ENCODE results near the gene INPP5F.

DNA sequence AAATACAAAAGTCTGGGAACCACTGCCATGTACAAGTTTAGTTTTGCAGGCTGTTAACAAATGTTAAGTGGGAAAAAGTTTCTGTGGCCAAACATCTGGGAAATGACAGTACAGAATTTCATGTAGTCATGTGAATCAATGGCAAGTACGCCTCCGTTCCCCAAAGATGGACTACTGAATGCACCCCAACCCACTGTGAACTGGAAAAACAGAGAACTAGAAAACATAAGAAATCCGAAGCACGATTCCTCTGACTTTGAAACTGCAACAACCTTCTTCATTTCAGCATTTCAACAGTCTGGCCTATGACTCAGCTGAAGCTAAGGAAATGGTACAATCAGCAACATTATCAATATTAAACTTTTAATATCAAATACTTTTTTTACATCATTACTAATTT, 105.0 kb downstream of the INPP5F start:
- TF ChIP-seq ZNF609 (CRISPR knock-in tag; IDR thresholded peaks at IDR 0.05; ENCODE audit: borderline replicate concordance) (no peak), PBX3 (CRISPR knock-in tag; IDR thresholded peaks at IDR 0.05; ENCODE audit: borderline replicate concordance) (no peak), YEATS4 (CRISPR knock-in tag; IDR thresholded peaks at IDR 0.05; ENCODE audit: borderline replicate concordance) (no peak), NR3C1 (CRISPR knock-in tag; IDR thresholded peaks at IDR 0.05) (no peak), ZNF274 (CRISPR knock-in tag; IDR thresholded peaks at IDR 0.05) (no peak), MIER2 (CRISPR knock-in tag; IDR thresholded peaks at IDR 0.05) (no peak), SP1 (IDR thresholded peaks at IDR 0.05) (no peak), SP1 (CRISPR knock-in tag; IDR thresholded peaks at IDR 0.05) (no peak)
- TF ChIP-seq, protein P1, sequence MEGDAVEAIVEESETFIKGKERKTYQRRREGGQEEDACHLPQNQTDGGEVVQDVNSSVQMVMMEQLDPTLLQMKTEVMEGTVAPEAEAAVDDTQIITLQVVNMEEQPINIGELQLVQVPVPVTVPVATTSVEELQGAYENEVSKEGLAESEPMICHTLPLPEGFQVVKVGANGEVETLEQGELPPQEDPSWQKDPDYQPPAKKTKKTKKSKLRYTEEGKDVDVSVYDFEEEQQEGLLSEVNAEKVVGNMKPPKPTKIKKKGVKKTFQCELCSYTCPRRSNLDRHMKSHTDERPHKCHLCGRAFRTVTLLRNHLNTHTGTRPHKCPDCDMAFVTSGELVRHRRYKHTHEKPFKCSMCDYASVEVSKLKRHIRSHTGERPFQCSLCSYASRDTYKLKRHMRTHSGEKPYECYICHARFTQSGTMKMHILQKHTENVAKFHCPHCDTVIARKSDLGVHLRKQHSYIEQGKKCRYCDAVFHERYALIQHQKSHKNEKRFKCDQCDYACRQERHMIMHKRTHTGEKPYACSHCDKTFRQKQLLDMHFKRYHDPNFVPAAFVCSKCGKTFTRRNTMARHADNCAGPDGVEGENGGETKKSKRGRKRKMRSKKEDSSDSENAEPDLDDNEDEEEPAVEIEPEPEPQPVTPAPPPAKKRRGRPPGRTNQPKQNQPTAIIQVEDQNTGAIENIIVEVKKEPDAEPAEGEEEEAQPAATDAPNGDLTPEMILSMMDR (CRISPR knock-in tag; IDR thresholded peaks at IDR 0.05): no peak
- TF ChIP-seq, protein P2, sequence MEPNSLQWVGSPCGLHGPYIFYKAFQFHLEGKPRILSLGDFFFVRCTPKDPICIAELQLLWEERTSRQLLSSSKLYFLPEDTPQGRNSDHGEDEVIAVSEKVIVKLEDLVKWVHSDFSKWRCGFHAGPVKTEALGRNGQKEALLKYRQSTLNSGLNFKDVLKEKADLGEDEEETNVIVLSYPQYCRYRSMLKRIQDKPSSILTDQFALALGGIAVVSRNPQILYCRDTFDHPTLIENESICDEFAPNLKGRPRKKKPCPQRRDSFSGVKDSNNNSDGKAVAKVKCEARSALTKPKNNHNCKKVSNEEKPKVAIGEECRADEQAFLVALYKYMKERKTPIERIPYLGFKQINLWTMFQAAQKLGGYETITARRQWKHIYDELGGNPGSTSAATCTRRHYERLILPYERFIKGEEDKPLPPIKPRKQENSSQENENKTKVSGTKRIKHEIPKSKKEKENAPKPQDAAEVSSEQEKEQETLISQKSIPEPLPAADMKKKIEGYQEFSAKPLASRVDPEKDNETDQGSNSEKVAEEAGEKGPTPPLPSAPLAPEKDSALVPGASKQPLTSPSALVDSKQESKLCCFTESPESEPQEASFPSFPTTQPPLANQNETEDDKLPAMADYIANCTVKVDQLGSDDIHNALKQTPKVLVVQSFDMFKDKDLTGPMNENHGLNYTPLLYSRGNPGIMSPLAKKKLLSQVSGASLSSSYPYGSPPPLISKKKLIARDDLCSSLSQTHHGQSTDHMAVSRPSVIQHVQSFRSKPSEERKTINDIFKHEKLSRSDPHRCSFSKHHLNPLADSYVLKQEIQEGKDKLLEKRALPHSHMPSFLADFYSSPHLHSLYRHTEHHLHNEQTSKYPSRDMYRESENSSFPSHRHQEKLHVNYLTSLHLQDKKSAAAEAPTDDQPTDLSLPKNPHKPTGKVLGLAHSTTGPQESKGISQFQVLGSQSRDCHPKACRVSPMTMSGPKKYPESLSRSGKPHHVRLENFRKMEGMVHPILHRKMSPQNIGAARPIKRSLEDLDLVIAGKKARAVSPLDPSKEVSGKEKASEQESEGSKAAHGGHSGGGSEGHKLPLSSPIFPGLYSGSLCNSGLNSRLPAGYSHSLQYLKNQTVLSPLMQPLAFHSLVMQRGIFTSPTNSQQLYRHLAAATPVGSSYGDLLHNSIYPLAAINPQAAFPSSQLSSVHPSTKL (CRISPR knock-in tag; IDR thresholded peaks at IDR 0.05): no peak
- TF ChIP-seq, protein P3, sequence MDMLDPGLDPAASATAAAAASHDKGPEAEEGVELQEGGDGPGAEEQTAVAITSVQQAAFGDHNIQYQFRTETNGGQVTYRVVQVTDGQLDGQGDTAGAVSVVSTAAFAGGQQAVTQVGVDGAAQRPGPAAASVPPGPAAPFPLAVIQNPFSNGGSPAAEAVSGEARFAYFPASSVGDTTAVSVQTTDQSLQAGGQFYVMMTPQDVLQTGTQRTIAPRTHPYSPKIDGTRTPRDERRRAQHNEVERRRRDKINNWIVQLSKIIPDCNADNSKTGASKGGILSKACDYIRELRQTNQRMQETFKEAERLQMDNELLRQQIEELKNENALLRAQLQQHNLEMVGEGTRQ (IDR thresholded peaks at IDR 0.05; ENCODE audit: low read depth, low read length): no peak
- TF ChIP-seq, protein P3 (CRISPR knock-in tag; IDR thresholded peaks at IDR 0.05; ENCODE audit: borderline replicate concordance): no peak
